Astrocyte (in vitro differentiated cells and primary cell): ENCODE measurements around the gene ATN1.

Experiments
- CTCF ChIP-seq: IDR thresholded peaks from 2 replicates; pipeline ENCODE4 v1.5.1; 2011; ENCODE audit warnings: low read depth, mild to moderate bottlenecking, inconsistent platforms, low read length, moderate library complexity; ENCODE audit not compliant: insufficient read depth
- EZH2 ChIP-seq: IDR thresholded peaks from 2 replicates; pipeline ENCODE4 v1.6.1; 2012; ENCODE audit warnings: mild to moderate bottlenecking, low read length, inconsistent platforms; ENCODE audit not compliant: insufficient read depth

GRCh38 chr12:6912164-6912935, 15.4 kb upstream of the ATN1 start:
- no peak for TF ChIP-seq CTCF
- TF ChIP-seq EZH2: no peak
